Stimulated activated CD4-positive, alpha-beta T cell treated with anti-CD3 and anti-CD28 coated beads, Interleukin-1b, Interleukin-23, amount 100 ng/mL, for 24 hours (primary cell): Measurements from ENCODE around the gene DSG1.
"Not testable (repeated sequence)": the region's sequence is repeated elsewhere in the genome, so short reads cannot be mapped to it uniquely, and the experiment has no call there.

ENCODE experiments used
- DNase-seq, 4 experiments: peaks; one replicate each; pipeline ENCODE4 v3.0.0-alpha.2; 2020; ENCODE audit warnings: low read depth in 4 of 4, low spot score in 1 of 4

Gene DSG1

DNA sequence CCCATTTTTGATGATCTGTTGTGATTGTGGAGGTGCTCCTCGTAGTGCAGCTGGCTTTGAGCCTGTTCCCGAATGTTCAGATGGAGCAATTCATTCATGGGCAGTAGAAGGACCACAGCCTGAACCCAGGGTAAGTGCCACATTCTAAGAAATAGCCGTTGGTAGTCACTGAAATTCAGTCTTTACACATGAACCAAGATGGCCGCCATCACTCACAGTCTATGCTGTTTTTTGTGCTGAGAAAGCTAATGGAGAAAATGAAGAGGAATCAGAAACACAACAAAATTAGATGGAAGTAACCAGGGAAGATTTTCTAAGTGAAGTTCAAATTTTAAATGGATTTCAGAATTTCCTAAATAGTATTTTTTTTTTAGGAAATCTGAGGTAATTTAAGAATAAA is 25.5 kb downstream of the DSG1 start:
- no peak for DNase-seq

DNA sequence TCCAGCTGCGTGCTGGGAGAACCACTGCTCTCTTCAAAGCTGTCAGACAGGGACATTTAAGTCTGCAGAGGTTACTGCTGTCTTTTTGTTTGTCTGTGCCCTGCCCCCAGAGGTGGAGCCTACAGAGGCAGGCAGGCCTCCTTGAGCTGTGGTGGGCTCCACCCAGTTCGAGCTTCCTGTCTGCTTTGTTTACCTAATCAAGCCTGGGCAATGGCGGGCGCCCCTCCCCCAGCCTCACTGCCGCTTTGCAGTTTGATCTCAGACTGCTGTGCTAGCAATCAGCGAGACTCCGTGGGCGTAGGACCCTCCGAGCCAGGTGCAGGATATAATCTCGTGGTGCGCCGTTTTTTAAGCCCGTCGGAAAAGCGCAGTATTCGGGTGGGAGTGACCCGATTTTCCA is 35.4 kb downstream of the DSG1 start:
- not testable (repeated sequence) for DNase-seq

DNA sequence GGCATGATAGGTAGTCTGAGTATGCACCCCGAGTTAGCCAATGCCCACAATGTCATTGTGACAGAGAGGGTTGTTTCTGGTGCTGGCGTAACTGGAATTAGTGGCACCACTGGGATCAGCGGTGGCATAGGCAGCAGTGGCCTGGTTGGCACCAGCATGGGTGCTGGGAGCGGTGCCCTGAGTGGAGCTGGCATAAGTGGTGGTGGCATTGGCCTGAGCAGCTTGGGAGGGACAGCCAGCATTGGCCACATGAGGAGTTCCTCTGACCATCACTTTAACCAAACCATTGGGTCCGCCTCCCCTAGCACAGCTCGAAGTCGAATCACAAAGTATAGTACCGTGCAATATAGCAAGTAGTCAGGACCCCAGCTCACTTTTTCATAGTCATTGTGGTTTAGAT is 37.0 kb downstream of the DSG1 start:
- DNase-seq = no peak

DNA sequence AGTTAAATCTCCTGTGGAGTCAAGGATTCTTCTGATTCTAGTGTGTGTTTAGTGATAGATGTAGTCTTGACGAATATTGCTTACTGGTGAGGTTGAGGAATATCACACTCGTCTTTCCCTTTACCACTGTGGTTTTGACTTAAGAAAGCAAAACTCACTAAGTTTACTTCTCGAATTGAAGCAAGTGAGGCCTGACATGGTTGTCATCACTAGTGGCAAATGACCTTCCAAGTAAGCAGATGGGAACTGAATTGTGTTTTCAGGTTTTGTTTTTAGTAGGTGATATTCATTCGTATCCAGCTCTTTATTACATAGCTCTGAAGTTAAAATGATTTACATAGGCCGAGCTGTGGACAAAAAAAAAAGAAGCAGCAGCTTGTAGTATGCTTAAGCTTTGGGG is 38.1 kb downstream of the DSG1 start:
- DNase-seq = no peak

DNA sequence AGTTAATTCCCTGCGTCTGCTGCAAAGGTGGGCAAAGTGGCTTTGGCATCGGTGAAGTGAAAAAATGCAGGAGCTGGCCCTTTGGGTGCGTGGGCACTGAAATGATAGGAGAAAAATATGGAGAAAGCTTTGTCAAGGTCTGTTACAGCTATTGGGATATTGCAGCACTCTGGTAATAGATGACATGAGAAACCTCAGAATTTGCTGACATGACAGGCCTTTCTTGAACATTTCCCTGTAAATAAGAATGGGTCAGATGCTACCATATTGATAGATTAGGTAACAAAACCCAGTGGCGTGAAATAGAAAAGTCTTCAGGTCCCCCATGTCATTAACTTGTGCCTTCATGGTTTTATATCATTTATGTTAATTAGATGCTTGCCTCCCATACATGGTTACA is 46.2 kb downstream of the DSG1 start:
- DNase-seq = no peak

DNA sequence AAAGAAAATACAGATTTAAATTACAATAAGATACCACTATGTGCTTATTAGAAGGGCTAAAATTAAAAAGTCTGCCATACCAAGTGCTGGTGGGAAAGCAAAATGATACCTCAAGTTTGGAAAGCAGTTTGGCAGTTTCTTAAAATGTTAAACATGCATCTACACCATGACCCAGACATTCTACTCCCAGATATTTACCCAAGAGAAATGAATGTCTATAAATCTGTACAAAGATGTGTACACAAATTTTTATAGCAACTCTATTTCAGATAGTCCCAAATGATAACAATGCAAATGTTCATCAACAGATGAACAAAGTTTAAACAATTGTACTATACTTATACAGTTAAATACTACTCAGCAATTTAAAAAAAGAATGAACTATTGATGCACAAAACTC is 51.5 kb downstream of the DSG1 start:
- DNase-seq = no peak

DNA sequence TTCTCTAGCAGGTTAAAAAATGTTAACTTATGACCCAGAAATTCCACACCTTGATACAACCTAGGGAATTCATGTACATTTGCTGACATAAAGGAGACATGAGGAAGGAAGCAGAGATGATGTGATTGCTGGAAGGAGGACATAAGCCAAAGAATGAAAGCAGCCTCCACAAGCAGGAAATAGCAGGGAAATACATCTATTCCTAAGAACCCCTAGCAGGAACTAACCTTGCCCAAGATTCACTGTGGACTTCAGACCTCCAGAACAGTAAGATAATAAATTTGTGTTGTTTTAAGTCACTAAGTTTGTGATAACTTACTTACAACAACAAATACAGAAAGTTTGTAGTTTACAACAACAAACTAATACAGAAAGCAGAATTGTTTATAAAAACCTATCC is 54.0 kb downstream of the DSG1 start:
- DNase-seq = no peak

DNA sequence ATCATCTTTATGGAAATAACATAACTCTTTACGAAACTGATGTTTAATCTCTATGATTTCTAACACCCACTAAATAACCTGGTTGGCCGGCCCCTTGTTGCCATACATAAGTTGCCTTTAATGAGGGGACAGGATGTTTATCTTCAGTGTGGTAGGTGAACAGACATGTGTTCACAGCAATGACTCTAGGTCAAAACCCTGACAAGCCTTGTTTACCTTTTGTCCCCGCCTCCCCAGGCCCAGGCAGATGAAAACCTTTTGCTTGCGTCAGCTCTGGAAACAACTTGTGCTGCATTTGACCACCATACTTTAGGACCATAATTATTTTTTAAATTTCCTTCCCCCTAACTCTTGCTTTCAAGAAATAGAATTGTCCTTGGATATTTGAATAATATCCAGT is 55.7 kb downstream of the DSG1 start:
- DNase-seq = no peak

DNA sequence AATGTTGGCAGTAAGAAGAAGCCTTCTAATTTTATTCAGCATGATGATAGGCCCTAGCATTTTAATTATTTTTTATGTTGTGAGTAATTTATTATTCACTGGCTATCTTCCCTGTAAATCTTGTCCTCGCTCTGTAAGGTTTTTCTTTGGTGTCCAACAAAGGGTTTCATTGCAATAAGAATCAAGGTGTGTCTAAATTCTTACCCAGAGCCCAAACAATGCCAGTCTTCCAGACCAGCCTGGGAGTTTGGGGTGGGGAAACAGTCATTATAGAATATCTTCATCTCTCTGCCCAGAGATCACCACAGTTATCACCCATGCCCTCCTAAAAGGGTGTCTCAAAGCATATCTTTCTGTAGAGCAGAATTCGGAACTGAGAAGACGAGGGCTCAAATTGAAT is 58.5 kb downstream of the DSG1 start, which contains the start of gene DSG4:
Gene DSG4 (plus strand): TSS at position 301 of the 400 bp plus-strand sequence. CDS start 135 bp downstream, outside the sequence.
- DNase-seq = no peak

DNA sequence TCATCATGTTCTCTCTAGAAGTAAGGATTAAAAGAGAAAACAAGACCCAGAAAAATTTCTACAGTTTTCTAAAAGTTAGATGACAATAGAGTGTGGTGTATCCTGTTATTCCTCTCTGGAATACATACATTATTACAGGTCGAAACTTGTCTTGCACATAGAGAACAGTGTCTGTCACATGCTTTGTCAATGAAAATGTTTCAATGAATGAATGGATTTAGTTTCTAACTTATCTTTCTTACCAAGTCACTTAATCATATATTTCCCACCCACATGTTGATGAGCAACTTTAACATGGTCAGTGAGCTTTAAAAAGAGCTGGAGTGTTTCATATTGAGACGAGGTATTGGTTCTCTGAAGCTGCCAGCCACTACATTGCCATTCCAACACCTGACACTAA is 63.0 kb downstream of the DSG1 start:
- no peak for DNase-seq

DNA sequence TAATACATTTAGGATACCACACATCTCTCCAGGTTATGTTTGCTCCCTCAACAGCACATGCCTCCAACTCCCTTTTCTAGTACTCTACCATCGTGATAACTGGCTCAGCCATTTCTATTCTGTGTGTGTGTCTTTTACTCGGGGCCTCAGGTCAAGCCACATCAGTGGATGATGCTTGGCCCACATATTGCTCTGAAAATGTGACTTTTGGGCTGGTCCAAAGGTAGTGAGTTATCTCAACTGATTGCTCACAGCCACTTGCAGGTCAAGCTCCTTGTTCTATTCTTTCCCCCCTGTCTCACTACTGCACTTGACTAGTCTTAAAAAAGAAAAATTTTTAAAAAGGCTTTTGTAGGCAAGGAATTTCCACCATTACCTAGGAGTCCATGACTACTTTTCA is 64.1 kb downstream of the DSG1 start:
- DNase-seq = no peak

DNA sequence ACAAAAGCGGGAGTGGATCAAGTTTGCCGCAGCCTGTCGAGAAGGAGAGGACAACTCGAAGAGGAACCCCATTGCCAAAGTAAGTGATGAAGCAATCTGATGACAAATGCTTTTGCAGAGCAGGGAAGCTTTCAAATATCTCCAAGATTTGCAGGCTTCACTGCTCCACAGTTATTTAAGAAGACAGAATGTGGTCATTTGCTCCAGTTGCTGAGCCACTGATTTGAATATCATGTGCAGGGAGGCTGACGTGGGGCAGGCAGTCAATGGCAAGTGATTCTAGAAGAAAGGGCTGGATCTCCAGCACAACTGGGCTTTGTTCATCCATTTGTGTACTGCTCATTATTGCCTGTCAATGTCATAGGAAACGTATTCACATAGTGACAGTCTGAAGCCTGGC is 68.8 kb downstream of the DSG1 start:
- no peak for DNase-seq

DNA sequence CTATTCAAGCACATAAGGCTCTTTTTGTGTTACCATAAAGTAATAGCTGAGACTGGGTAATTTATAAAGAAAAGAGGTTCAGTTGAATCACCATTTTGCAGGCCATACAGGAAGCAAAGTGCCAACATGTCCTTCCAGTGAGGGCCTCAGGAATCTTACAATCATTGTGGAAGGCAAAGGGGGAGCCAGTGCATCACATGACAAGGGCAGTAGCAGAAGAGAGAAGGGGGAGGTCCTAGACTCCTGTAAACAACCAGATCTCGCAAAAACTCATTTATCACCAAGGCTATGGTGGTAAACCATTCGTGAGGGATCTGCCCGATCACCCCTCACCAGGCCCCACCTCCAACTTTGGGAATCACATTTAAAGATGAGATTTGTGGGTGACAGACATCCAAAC is 75.3 kb downstream of the DSG1 start:
- DNase-seq = no peak

DNA sequence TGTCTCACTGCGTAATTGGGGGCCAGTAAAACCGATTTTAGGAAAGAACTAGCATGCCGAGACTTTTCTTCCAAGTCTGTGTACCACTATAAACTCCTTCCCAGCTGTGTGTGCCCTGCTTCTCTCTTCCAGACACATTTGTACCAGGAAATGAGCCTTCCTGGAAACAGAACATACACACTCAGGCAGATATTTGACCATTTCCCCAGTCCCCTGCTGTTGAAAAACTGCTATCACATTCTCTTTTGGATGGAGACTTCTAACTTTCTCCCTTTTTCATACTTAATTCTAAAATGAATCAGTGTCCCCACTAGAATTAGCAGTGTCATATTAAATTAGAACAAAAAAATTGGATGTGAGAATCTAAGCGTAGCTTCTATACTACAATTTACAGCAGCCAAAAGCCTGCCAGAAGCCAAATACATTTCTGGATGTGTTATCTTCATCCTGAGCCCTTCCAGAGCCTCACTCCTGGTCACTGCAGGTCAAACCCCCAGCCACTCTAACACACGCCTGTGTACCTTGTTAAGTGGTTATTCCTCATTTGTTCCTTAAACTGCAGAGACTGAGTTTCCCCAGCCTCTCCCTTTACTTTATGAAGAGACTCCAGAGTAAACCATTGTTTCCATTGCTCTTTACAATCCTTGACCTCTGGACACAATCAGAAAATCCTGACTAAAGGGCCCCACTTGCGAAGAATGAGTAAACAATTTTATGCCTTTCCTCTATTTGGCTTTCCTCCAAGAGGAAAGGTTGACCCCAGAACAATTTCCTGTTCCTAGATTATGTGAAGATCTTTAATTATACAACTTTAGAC is 79.0 kb downstream of the DSG1 start:
- DNase-seq = no peak

DNA sequence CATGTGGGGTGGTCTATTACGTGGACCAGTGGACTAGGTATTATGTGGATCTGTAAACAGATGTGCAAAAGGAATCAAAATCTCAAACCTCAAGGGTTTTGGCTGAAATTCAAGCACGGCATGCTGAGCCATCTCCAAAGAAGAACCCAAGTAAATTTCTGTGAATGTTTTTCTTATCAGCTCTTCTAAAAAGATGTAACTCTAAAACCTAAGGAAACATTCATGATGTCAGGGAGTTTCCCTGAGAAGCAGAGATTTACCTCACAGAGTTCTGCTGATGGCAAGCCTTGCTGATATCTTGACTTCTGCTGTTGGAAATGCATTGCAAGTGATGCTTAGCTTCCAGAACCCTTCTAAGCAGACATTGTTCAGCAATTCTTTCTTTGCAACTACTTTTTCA is 80.2 kb downstream of the DSG1 start:
- no peak for DNase-seq

DNA sequence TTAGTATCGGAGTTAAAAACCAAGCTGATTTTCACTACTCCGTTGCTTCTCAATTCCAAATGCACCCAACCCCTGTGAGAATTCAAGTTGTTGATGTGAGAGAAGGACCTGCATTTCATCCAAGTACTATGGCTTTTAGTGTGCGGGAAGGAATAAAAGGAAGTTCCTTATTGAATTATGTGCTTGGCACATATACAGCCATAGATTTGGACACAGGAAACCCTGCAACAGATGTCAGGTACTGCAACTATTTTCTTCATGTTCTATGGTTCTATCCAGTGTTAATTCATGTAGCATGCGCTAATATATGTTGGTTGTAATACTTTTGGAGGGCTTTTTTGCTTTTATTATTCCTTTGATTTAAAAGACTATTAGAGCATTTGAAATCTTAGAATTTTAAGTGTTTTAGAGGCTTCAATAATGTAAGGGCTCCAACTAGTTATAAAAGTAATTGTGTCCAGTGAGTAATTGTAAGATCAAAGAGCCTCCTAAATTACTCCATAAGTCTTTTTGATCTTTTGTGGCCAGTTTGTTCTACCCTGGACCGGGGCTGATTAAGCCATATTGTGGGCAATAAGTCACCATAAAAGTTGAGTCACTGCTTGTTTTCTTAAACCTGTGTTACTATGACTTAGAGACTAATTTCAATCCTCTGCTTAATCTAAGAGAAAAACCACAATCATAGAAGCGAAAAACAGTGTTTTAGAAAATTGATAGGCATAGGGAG is 81.5 kb downstream of the DSG1 start:
- no peak for DNase-seq

DNA sequence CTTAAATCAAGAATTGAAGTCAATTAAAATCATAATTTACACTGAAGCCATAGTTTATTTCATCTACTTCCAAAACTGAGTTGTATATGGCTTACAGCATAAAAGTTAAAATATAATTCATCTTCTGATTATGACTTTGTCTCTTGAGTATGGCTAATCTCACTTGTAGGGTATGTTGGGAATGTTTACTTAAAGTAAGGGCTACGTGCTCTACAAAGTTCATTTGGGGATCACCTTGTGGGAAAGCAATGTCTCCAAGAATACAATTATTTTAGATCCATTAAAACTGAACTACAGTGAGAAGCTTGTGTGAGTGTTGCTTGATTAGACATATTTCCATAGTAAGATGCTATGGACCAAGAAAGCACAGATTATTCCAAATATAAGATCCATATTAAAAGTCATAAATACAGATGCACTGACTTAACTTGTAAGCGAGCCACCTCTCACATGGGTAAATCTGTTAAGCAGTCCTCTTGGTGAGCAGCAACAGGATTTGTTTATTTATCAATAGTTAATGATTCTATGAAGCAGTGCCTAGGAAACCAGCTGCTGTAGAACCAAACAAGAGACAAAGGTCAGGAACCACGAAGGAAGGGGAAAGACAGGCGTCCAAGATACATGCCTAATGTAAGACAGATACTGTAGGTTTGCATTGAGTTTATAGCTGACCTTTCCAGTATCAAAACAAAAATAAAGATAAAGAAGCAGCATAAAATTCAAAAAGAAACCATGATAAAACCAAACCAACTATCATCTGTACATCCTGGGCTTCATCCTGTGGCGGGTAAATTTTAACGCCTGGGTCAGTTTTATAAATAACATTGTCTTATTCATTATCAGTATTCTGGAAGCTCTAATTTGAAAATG is 83.4 kb downstream of the DSG1 start:
- DNase-seq = no peak

DNA sequence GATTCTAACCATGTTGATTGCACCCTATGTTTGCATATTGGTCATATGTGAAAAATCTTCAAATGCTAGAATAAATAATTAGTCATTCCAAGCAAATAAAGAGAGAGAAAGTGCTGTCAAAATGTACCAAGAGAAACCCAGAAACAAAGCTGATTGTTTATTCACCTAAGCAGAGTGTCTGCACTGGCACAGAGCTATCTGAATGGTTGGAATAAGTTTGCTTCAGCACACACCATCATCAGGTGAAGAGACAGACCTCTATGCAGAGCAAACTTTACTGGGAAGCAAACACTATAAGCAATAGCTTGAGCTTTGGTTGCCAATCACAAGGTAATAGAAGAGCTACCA is 84.0 kb downstream of the DSG1 start:
- no peak for DNase-seq

DNA sequence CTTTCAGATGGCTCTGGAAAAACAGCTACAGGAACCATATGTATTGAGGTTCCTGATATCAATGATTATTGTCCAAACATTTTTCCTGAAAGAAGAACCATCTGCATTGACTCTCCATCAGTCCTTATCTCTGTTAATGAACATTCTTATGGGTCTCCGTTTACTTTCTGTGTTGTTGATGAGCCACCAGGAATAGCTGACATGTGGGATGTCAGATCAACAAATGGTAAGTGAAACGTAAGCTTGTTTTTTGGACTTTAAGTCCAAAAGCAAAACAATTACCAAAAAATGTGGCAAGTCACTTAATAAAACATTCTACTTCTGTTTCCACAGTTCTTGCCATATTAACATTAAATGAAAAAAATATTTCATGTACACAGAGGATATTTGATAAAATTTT is 85.4 kb downstream of the DSG1 start:
- DNase-seq = no peak
